ENCODE data around the gene ZNF837. TPM values are rescaled to one million over a fixed set of nuclear protein-coding genes. Genes with fewer than 3 reads are reported as not detected.

The ZNF837 gene
- polyA plus RNA-seq, 6 donors from 2014 or later = 7.5 to 13.5 (median 8.5) TPM

DNA sequence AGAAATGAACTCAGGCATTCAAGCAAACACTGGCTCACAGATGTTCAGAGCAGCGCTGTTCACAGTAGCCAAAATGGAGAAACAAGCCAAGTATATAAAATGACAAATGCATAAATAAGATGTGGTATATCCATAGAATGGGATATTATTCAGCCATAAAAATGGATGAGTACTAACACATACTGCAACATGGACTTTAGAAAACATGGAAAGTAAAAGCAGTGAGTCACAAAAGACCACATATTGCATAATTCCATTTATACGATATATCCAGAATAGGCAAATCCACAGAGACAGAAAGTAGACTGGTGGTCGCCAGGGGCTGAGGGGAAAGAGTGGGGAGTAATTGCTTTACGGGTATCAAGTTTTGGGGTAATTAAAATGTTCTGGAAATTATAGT lies 6.6 kb downstream of the ZNF837 start:
- no peak overlapping the region for H3K27ac Mint-ChIP-seq
- DNase-seq = no peak
- H3K36me3 Mint-ChIP-seq = no peaks in the 10 kb centered on the region
- no peak overlapping the region for H3K4me3 Mint-ChIP-seq
- no peaks in the 10 kb centered on the region for H3K9me3 Mint-ChIP-seq
- peaks cover 4 to 9% (median 9%) of the 10 kb centered on the region in 3 donors for H3K4me1 Mint-ChIP-seq
- no peak for ATAC-seq (ENCODE audit: low read depth in 2 of 2)
- H3K27me3 Mint-ChIP-seq = no peaks in the 10 kb centered on the region

DNA sequence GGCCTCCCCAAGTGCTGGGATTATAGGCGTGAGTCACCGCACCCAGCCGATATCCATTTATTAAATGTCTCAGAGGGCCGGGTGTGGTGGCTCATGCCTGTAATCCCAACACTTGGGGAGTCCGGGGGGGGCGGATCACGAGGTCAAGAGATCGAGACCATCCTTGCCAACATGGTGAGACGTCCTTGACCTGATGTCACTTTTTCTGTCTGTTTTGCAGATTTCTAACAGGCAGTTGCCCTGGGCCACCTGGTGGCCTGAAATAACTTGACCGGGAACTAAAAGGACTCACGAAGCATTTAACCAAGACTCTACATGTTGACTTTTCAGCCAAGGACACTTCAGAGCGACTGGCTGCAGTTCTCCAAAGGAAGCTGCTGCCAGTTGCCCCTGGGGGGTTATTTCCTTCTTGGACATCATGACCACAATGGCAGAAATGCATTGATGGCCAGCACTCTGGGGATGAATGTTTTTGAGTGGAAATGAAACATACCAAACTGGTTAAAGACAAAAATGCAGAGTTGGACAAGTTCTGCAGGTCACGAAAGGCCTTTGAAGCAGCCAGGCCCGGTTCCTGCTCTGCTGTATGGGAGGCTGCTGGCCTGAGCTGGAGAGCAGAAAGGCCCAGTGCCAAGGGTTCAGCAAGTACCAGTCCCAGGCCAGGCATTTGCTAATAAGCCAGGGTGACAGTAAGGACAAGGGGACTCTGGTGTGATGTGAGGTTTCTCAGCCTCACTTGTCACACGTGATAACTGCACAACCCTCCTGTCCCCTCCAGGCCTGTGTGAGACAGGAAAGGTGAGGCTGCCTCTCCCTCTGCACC lies 8.3 kb downstream of the ZNF837 start:
- ATAC-seq (ENCODE audit: low read depth in 2 of 2) (no peak), DNase-seq (no peak)
- peaks cover 0 to 2% (median 0%) of the 10 kb centered on the region in 3 donors for H3K4me1 Mint-ChIP-seq
- H3K27me3 Mint-ChIP-seq = no peaks in the 10 kb centered on the region
- no peak overlapping the region for H3K27ac Mint-ChIP-seq
- H3K4me3 Mint-ChIP-seq = peak overlapping the region in 1 of 8 donors; percentile 41
- H3K9me3 Mint-ChIP-seq = no peaks in the 10 kb centered on the region
- no peaks in the 10 kb centered on the region for H3K36me3 Mint-ChIP-seq

- Mint-ChIP-seq H3K4me1 (peaks cover 5 to 15% (median 8%) of the 10 kb centered on the region in 3 donors), H3K27ac (no peak overlapping the region), H3K9me3 (no peaks in the 10 kb centered on the region), H3K4me3 (no peak overlapping the region), H3K36me3 (no peaks in the 10 kb centered on the region), H3K27me3 (no peaks in the 10 kb centered on the region)
- ATAC-seq (ENCODE audit: low read depth in 2 of 2) (no peak), DNase-seq (no peak)
Measured at GRCh38 chr19:58368561-58369360, 12.1 kb downstream of the ZNF837 start.

DNA sequence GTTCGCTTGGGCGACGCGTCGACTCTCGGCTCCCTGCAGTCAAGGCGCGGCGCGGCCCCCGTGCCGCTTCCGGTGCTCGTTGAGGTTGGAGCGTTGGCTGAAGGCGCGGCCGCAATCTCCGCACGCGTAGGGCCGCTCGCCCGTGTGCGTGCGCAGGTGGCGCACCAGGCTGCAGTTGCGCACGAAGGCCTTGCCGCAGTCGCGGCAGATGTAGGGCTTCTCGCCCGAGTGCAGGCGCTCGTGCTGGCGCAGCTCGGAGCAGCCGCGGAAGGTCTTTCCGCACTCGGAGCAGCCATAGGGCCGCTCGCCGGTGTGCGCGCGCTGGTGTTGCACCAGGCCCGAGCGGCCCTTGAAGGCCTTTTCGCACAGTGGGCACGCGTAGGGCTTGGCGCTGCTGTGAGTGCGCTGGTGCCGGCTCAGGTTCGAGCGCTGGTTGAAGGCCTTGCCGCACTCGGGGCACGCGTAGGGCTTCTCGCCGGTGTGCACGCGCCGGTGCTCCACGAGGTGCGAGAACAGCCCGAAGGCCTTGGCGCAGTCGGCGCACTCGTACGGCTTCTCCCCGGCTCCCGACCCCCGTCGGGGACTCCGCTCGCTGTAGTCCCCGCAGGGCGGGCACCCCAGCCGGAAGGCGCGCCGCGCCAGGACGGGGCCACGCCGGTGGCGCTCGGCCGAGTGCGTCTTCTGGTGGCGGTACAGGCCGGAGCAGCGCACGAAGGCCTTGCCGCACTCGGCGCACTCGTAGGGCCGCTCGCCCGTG lies 13.0 kb downstream of the ZNF837 start:
- Mint-ChIP-seq H3K36me3 (no peaks in the 10 kb centered on the region), H3K4me1 (peaks cover 8 to 22% (median 8%) of the 10 kb centered on the region in 3 donors), H3K27me3 (no peaks in the 10 kb centered on the region), H3K4me3 (no peak overlapping the region), H3K9me3 (no peaks in the 10 kb centered on the region), H3K27ac (no peak overlapping the region)
- no peak for DNase-seq
- no peak for ATAC-seq (ENCODE audit: low read depth in 2 of 2)

GRCh38 chr19:58366585-58367430 lies 14.0 kb downstream of the ZNF837 start:
- Mint-ChIP-seq H3K27me3 (no peaks in the 10 kb centered on the region), H3K4me3 (no peak overlapping the region), H3K4me1 (peaks cover 13 to 28% (median 15%) of the 10 kb centered on the region in 3 donors), H3K36me3 (no peaks in the 10 kb centered on the region), H3K27ac (no peak overlapping the region), H3K9me3 (no peaks in the 10 kb centered on the region)
- no peak for ATAC-seq (ENCODE audit: low read depth in 2 of 2)
- DNase-seq = no peak

- H3K27me3 Mint-ChIP-seq = no peaks in the 10 kb centered on the region
- H3K4me3 Mint-ChIP-seq = peak overlapping the region; percentile 46 to 87 (median 75)
Measured at GRCh38 chr19:58364146-58364545, 16.7 kb downstream of the ZNF837 start.

GRCh38 chr19:58362272-58362994 lies 18.4 kb downstream of the ZNF837 start, which contains the start of gene ZNF497:
Gene ZNF497 (minus strand): TSS chr19:58362751. CDS start chr19:58357635, 5,116 bp downstream.
- Mint-ChIP-seq H3K36me3 (no peaks in the 10 kb centered on the region), H3K27ac (peak within 1 kb of the TSS; percentile 91 to 98 (median 96)), H3K4me3 (peak within 1 kb of the TSS; percentile 91 to 97 (median 95)), H3K9me3 (no peaks in the 10 kb centered on the region), H3K27me3 (peaks cover 0 to 4% (median 0%) of the 10 kb centered on the region in 3 donors), H3K4me1 (peaks cover 15 to 35% (median 18%) of the 10 kb centered on the region in 3 donors)
- peak; percentile 97 for DNase-seq
- peak; percentile 82 for ATAC-seq (ENCODE audit: low read depth in 2 of 2)

More at GRCh38 chr19:58364146-58364545, 16.7 kb downstream of the ZNF837 start:
- ATAC-seq (ENCODE audit: low read depth in 2 of 2) (no peak), DNase-seq (peak; percentile 43)
- Mint-ChIP-seq H3K36me3 (no peaks in the 10 kb centered on the region), H3K9me3 (no peaks in the 10 kb centered on the region), H3K27ac (peak overlapping the region in 5 of 6 donors; percentile 28 to 86 (median 38)), H3K4me1 (peaks cover 15 to 34% (median 18%) of the 10 kb centered on the region in 3 donors)

DNA sequence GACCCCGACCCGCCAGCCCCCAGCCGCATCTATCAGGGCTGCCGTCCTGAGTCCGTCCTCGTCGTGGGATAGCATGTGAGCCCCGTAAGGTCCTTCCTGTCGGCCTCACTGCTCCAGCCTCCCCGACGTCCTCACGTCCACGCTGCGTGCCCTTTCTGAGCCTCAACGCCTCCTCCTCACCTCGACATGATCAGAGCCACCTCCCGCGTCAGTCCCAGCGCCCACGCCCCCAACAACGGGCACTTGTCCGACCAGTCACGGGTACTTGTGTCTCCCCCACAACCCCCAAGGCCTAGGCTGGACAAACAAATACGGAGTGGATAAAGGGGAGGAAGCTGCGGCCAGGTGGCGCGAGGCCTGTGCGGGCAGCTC lies 18.9 kb downstream of the ZNF837 start:
- ATAC-seq (ENCODE audit: low read depth in 2 of 2) (no peak), DNase-seq (no peak)
- H3K27ac Mint-ChIP-seq = peak overlapping the region; percentile 90 to 98 (median 96)
- no peaks in the 10 kb centered on the region for H3K9me3 Mint-ChIP-seq
- H3K4me1 Mint-ChIP-seq = peaks cover 15 to 37% (median 18%) of the 10 kb centered on the region in 3 donors
- H3K27me3 Mint-ChIP-seq = peaks cover 0 to 4% (median 0%) of the 10 kb centered on the region in 3 donors
- H3K4me3 Mint-ChIP-seq = peak overlapping the region; percentile 91 to 97 (median 95)
- H3K36me3 Mint-ChIP-seq = no peaks in the 10 kb centered on the region

GRCh38 chr19:58357481-58358145 lies 23.2 kb downstream of the ZNF837 start:
- ATAC-seq (ENCODE audit: low read depth in 2 of 2) (no peak), DNase-seq (no peak)
- peaks cover 0 to 4% (median 0%) of the 10 kb centered on the region in 3 donors for H3K27me3 Mint-ChIP-seq
- H3K27ac Mint-ChIP-seq = no peak overlapping the region
- H3K9me3 Mint-ChIP-seq = no peaks in the 10 kb centered on the region
- peak overlapping the region in 7 of 8 donors; percentile 16 to 51 (median 32) for H3K4me3 Mint-ChIP-seq
- peaks cover 7 to 18% (median 14%) of the 10 kb centered on the region in 3 donors for H3K4me1 Mint-ChIP-seq
- H3K36me3 Mint-ChIP-seq = no peaks in the 10 kb centered on the region

DNA sequence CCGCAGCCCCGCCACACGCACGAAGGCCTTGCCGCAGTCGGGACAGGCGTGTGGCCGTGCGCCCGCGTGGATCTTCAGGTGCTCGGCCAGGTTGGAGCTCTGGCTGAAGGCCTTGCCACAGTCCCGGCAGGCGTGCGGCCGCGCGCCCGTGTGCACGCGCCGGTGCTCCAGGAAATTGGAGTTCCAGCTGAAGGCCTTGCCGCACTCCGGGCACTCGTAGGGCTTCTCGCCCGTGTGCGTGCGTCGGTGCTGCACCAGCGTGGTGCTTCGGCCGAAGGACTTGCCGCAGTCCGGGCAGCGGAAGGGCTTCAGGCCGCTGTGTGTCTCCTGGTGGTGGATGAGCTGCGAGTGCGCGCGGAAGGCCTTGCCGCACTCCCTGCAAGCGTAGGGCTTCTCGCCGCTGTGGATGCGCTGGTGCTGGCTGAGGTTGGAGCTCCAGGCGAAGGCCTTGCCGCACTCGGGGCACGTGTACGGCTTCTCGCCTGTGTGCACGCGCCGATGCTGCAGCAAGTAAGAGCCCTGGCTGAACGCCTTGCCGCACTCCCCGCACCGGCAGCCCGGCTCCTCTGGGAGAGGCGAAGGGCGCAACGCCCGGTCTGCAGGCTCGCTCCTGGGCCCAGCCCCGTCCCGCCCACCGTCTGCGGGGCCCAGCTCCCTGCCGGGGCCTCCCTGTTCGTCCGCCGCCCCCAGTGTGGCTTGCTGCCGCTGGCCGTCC lies 23.9 kb downstream of the ZNF837 start:
- peaks cover 0 to 4% (median 0%) of the 10 kb centered on the region in 3 donors for H3K27me3 Mint-ChIP-seq
- ATAC-seq (ENCODE audit: low read depth in 2 of 2) (peak in 1 of 2 donors; percentile 2), DNase-seq (no peak)
- peak overlapping the region; percentile 27 to 78 (median 62) for H3K4me3 Mint-ChIP-seq
- H3K36me3 Mint-ChIP-seq = no peaks in the 10 kb centered on the region
- H3K27ac Mint-ChIP-seq = no peak overlapping the region
- no peaks in the 10 kb centered on the region for H3K9me3 Mint-ChIP-seq
- peaks cover 9 to 21% (median 18%) of the 10 kb centered on the region in 3 donors for H3K4me1 Mint-ChIP-seq

Measured in naive B cell (primary cell).